Kidney epithelial cell (primary cell): ENCODE data around the gene TTC33. TPM values are rescaled to one million over a fixed set of nuclear protein-coding genes. Genes with fewer than 3 reads are reported as not detected.

Experiments
- DNase-seq: peaks from one replicate; pipeline ENCODE4 v3.0.0-alpha.2; 2010; ENCODE audit warnings: low read depth
- H3K27me3 ChIP-seq: 2 replicates; pipeline ENCODE4 v1.6.0; 2011; ENCODE audit warnings: low read length; ENCODE audit not compliant: control insufficient read depth, insufficient read depth
- H3K36me3 ChIP-seq: 2 replicates; pipeline ENCODE4 v1.5.1; 2011; ENCODE audit warnings: low read length; ENCODE audit not compliant: control insufficient read depth, insufficient read depth
- H3K4me3 ChIP-seq: 2 replicates; pipeline ENCODE4 v1.5.1; 2011; ENCODE audit warnings: low read depth, mild to moderate bottlenecking, control low read depth, low read length
- total RNA-seq: library from RNA; depleted of rRNA; stranded (reverse); fragments of >200 nt; gene quantifications from 2 replicates; pipeline ENCODE4 v1.2.3, GENCODE V29; 2015
- TF ChIP-seq, protein P1 (sequence below): IDR thresholded peaks from 2 replicates; pipeline ENCODE4 v1.5.1; 2011; ENCODE audit warnings: mild to moderate bottlenecking, moderate library complexity, low read length, control low read depth, inconsistent platforms; ENCODE audit not compliant: insufficient read depth, poor library complexity, severe bottlenecking

The TTC33 gene
- total RNA-seq, 1 donor from 2014 or later, result 13.8 TPM

DNA sequence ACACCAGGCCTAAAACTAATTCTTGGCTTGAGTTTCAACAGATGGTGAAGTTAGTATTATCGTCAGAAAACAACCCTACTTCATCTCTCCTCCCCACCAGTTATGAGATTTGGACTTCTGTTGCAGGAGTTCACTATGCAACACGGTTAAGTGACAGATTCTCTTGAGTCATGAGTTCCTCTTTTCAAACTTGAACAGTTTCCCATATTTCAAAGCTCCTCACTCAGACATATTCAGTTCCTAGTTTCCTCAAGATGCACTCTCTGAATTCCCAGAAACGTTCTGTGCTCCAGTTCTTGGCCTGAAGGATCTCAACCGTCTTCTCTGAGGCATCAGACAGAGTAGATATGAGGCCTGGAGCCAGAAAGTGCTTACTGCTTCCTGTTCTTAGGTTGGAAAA, 83.3 kb downstream of the TTC33 start:
- TF ChIP-seq, protein P1, sequence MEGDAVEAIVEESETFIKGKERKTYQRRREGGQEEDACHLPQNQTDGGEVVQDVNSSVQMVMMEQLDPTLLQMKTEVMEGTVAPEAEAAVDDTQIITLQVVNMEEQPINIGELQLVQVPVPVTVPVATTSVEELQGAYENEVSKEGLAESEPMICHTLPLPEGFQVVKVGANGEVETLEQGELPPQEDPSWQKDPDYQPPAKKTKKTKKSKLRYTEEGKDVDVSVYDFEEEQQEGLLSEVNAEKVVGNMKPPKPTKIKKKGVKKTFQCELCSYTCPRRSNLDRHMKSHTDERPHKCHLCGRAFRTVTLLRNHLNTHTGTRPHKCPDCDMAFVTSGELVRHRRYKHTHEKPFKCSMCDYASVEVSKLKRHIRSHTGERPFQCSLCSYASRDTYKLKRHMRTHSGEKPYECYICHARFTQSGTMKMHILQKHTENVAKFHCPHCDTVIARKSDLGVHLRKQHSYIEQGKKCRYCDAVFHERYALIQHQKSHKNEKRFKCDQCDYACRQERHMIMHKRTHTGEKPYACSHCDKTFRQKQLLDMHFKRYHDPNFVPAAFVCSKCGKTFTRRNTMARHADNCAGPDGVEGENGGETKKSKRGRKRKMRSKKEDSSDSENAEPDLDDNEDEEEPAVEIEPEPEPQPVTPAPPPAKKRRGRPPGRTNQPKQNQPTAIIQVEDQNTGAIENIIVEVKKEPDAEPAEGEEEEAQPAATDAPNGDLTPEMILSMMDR, result no peak
- H3K27me3 ChIP-seq, result no peaks in the 10 kb centered on the region
- DNase-seq, result no peak
- H3K36me3 ChIP-seq, result no peaks in the 10 kb centered on the region
- H3K4me3 ChIP-seq, result no peak overlapping the region

DNA sequence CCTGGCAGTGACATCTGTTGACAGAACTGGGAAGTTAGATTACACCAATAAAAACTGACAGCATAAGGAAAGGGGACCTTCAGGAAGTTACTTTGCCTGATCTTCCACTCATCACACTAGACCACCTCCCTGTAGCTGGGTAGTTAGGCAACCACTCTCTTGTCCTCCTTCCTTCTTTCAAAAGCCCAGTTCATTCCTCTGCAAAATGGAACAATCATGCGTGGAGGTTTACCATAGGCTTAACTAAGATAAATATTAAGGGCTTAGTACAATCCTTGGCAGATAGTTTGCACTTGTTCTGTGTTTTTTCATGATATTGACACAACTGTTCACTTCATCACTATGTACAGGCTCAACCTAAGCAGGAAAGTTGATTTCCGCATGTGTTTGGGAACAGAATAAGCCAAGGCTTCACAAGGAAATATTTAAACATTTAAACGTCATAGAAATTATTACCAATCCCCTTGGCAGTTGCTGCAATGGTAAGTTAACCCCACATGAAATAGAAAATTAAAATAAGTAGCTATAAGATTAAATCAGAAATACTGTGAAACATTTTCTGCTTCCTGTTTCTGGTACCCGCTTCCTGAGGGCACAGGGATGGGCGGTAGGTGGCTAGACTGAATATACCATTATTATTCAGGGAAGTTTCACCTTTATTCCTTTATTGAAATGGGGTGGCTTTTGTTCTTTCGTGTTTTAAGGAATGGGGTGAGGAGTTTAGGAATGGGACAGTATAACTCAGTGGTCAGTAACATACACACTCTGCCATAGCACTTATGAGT, 86.0 kb downstream of the TTC33 start:
- DNase-seq, result no peak
- Histone ChIP-seq H3K36me3 (no peaks in the 10 kb centered on the region), H3K4me3 (no peak overlapping the region), H3K27me3 (no peaks in the 10 kb centered on the region)
- TF ChIP-seq, protein P1, result no peak

DNA sequence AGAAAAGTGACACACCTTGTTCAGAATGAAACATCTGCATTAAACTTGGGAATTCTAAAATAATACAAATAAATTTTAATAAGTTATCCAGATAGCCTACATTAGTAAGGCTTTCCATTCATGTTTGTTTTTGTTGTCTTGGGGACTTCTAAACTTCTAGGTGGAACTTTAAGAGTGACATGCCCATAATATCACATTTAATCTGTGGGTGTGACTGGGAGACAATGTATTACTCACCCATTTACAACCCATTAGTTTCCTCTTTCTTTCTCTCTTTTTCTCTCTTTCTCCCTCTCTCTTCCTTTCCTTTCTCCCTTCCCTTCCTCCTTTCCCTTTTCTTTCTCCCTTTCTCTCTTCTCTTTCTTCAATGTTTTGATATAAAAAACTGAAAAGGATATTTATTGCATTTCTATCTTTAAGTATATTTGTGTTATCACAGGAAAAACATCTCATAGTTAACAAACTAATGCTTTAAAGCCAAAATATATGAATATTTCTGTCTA, 88.5 kb downstream of the TTC33 start:
- DNase-seq, result no peak
- Histone ChIP-seq H3K27me3 (no peaks in the 10 kb centered on the region), H3K4me3 (no peak overlapping the region), H3K36me3 (no peaks in the 10 kb centered on the region)
- TF ChIP-seq, protein P1, result no peak

DNA sequence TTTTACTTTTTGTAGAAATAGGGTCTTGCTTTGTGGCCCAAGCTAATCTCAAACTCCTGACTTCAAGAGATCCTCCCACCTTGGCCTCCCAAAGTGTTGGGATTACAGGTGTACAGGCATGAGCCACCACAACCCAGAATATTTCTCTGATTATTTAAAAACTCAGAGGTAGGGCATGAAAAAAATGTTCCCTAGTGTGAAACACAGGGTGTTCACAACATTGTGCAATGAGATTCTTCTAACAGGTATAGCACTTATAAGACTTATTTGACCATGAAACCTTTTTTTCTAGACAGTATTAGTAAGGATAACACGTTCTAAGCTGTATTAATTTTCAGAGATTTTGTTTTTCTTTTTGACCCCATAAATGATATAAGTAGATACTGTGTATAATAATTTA, 89.1 kb downstream of the TTC33 start:
- TF ChIP-seq, protein P1, result no peak
- no peak for DNase-seq
- H3K27me3 ChIP-seq, result no peaks in the 10 kb centered on the region
- H3K36me3 ChIP-seq, result no peaks in the 10 kb centered on the region
- H3K4me3 ChIP-seq, result no peak overlapping the region

DNA sequence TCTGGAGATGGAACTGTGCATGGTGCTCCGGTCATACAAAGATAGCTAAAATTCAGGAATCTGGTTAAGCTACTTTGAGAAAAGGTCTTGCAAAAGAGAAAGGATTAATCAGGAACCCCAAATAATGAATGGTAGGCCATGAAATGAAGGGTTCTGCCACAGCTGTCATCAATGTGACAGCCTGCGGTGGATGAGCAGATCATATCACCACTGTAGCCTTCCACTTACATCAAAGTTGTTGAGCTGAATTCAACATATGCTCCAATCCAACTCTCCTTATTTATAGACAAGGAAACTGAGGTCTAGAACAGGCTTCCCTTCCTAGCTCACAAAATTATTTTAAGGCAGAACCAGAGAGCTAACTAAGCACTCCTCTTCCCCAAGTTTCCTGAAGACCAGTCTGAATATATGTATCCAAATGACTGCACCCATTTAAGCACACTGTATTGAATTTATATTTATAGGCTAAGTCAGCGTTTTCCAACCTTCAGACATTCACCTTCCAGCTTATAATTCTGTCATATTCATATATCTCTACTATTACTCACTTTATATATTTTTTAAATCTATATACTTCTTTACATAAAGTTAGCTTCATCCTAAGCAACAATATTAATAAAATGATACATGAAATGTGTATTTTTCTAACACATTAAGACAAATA, 90.0 kb downstream of the TTC33 start:
- DNase-seq, result no peak
- no peaks in the 10 kb centered on the region for H3K27me3 ChIP-seq
- H3K36me3 ChIP-seq, result no peaks in the 10 kb centered on the region
- TF ChIP-seq, protein P1, result no peak
- H3K4me3 ChIP-seq, result no peak overlapping the region
